Subcutaneous abdominal adipose tissue (tissue), 5 donors: ENCODE results near the gene DSCAML1.

ENCODE experiments used
- H3K27ac ChIP-seq: one replicate; pipeline ENCODE4 v1.7.0; 2013; ENCODE audit warnings: low read depth, mild to moderate bottlenecking, inconsistent platforms, low read length, moderate library complexity
- H3K27me3 ChIP-seq, 5 donors: one replicate each; pipeline ENCODE4 v1.7.0; 2013; ENCODE audit warnings: low read length in 5 of 5, inconsistent platforms in 1 of 5; ENCODE audit not compliant: control insufficient read depth in 5 of 5, insufficient read depth in 4 of 5
- H3K36me3 ChIP-seq, 5 donors: one replicate each; pipeline ENCODE4 v1.7.0; 2013; ENCODE audit warnings: low read length in 5 of 5; ENCODE audit not compliant: control insufficient read depth in 5 of 5, insufficient read depth in 5 of 5
- H3K4me1 ChIP-seq, 5 donors: one replicate each; pipeline ENCODE4 v1.7.0; 2013; ENCODE audit warnings: low read length in 5 of 5, mild to moderate bottlenecking in 3 of 5, moderate library complexity in 1 of 5; ENCODE audit not compliant: control insufficient read depth in 5 of 5, insufficient read depth in 5 of 5
- H3K4me3 ChIP-seq, 5 donors: one replicate each; pipeline ENCODE4 v1.7.0; 2013; ENCODE audit warnings: low read length in 5 of 5, low read depth in 1 of 5
- H3K9ac ChIP-seq, 5 donors: one replicate each; pipeline ENCODE4 v1.7.0; 2013; ENCODE audit warnings: low read length in 5 of 5, mild to moderate bottlenecking in 4 of 5, moderate library complexity in 3 of 5
- H3K9me3 ChIP-seq, 5 donors: one replicate each; pipeline ENCODE4 v1.7.0; 2013; ENCODE audit warnings: low read length in 5 of 5; ENCODE audit not compliant: control insufficient read depth in 5 of 5
- donor health status: healthy.
- donor health status: healthy.
- donor health status: healthy.
- donor health status: healthy.
- donor health status: healthy.

DSCAML1 gene

GRCh38 chr11:117391181-117391580 lies 405.8 kb downstream of the DSCAML1 start:
- Histone ChIP-seq H3K9me3 (no peaks in the 10 kb centered on the region), H3K27ac (no peak overlapping the region), H3K27me3 (no peaks in the 10 kb centered on the region), H3K36me3 (peaks cover 0 to 85% (median 67%) of the 10 kb centered on the region in 5 donors), H3K9ac (no peak overlapping the region), H3K4me3 (no peak overlapping the region), H3K4me1 (peaks cover 0 to 22% (median 17%) of the 10 kb centered on the region in 5 donors)

- Histone ChIP-seq H3K27ac (no peak overlapping the region), H3K36me3 (peaks cover 0 to 86% (median 71%) of the 10 kb centered on the region in 5 donors), H3K9ac (no peak overlapping the region), H3K27me3 (no peaks in the 10 kb centered on the region), H3K9me3 (no peaks in the 10 kb centered on the region), H3K4me3 (no peak overlapping the region), H3K4me1 (peaks cover 0 to 18% (median 13%) of the 10 kb centered on the region in 5 donors)
Measured at GRCh38 chr11:117390743-117391142, 406.3 kb downstream of the DSCAML1 start.

- Histone ChIP-seq H3K27me3 (no peaks in the 10 kb centered on the region), H3K36me3 (peaks cover 0 to 83% (median 61%) of the 10 kb centered on the region in 5 donors), H3K27ac (no peak overlapping the region), H3K4me1 (peaks cover 0 to 11% (median 8%) of the 10 kb centered on the region in 5 donors), H3K4me3 (no peak overlapping the region), H3K9ac (no peak overlapping the region), H3K9me3 (no peaks in the 10 kb centered on the region)
Measured at GRCh38 chr11:117387992-117388755, 408.8 kb downstream of the DSCAML1 start.

GRCh38 chr11:117385906-117386305 lies 411.1 kb downstream of the DSCAML1 start:
- Histone ChIP-seq H3K27me3 (no peaks in the 10 kb centered on the region), H3K4me1 (peaks cover 0 to 11% (median 8%) of the 10 kb centered on the region in 5 donors), H3K9me3 (no peaks in the 10 kb centered on the region), H3K4me3 (no peak overlapping the region), H3K27ac (no peak overlapping the region), H3K36me3 (peaks cover 0 to 82% (median 57%) of the 10 kb centered on the region in 5 donors), H3K9ac (no peak overlapping the region)

GRCh38 chr11:117385471-117385870 lies 411.5 kb downstream of the DSCAML1 start:
- no peak overlapping the region for H3K27ac ChIP-seq
- no peak overlapping the region for H3K4me3 ChIP-seq
- no peaks in the 10 kb centered on the region for H3K9me3 ChIP-seq
- no peaks in the 10 kb centered on the region for H3K27me3 ChIP-seq
- no peak overlapping the region for H3K9ac ChIP-seq
- peaks cover 0 to 11% (median 8%) of the 10 kb centered on the region in 5 donors for H3K4me1 ChIP-seq
- H3K36me3 ChIP-seq: peaks cover 0 to 82% (median 57%) of the 10 kb centered on the region in 5 donors

GRCh38 chr11:117384045-117384444 lies 413.0 kb downstream of the DSCAML1 start:
- Histone ChIP-seq H3K27ac (no peak overlapping the region), H3K4me1 (peaks cover 0 to 12% (median 10%) of the 10 kb centered on the region in 5 donors), H3K9me3 (no peaks in the 10 kb centered on the region), H3K27me3 (no peaks in the 10 kb centered on the region), H3K36me3 (peaks cover 0 to 90% (median 61%) of the 10 kb centered on the region in 5 donors), H3K4me3 (no peak overlapping the region), H3K9ac (no peak overlapping the region)

GRCh38 chr11:117382746-117383145 lies 414.3 kb downstream of the DSCAML1 start:
- Histone ChIP-seq H3K36me3 (peaks cover 4 to 88% (median 57%) of the 10 kb centered on the region in 5 donors), H3K4me1 (peaks cover 0 to 19% (median 6%) of the 10 kb centered on the region in 5 donors), H3K27me3 (no peaks in the 10 kb centered on the region), H3K27ac (no peak overlapping the region), H3K4me3 (no peak overlapping the region), H3K9ac (peak overlapping the region in 1 of 5 donors; percentile 12), H3K9me3 (no peaks in the 10 kb centered on the region)

GRCh38 chr11:117381481-117382387 lies 415.3 kb downstream of the DSCAML1 start:
- Histone ChIP-seq H3K4me1 (peaks cover 0 to 19% (median 5%) of the 10 kb centered on the region in 5 donors), H3K9ac (no peak overlapping the region), H3K36me3 (peaks cover 4 to 85% (median 54%) of the 10 kb centered on the region in 5 donors), H3K9me3 (no peaks in the 10 kb centered on the region), H3K4me3 (no peak overlapping the region), H3K27ac (no peak overlapping the region), H3K27me3 (no peaks in the 10 kb centered on the region)

- Histone ChIP-seq H3K9me3 (no peaks in the 10 kb centered on the region), H3K4me1 (peaks cover 0 to 19% (median 2%) of the 10 kb centered on the region in 5 donors), H3K36me3 (peaks cover 4 to 85% (median 58%) of the 10 kb centered on the region in 5 donors), H3K27me3 (no peaks in the 10 kb centered on the region), H3K4me3 (no peak overlapping the region), H3K9ac (no peak overlapping the region), H3K27ac (no peak overlapping the region)
Measured at GRCh38 chr11:117380676-117381075, 416.3 kb downstream of the DSCAML1 start.
